LoVo (cell line): ENCODE results near the gene TXNL1.
"Not testable (repeated sequence)": the region's sequence is repeated elsewhere in the genome, so short reads cannot be mapped to it uniquely, and the experiment has no call there.

ENCODE experiments used
- DNase-seq: peaks from one replicate; pipeline ENCODE4 v3.0.0-alpha.2; 2016; ENCODE audit warnings: low spot score

Gene TXNL1

GRCh38 chr18:56638232-56639103, at the start of gene TXNL1:
TXNL1 (minus strand) TSS chr18:56638592; CDS start chr18:56638440, 152 bp downstream.
- peak; percentile 99 for DNase-seq

- no peak for DNase-seq
Observed at GRCh38 chr18:56684277-56684676, 45.9 kb upstream of the TXNL1 start.

DNA sequence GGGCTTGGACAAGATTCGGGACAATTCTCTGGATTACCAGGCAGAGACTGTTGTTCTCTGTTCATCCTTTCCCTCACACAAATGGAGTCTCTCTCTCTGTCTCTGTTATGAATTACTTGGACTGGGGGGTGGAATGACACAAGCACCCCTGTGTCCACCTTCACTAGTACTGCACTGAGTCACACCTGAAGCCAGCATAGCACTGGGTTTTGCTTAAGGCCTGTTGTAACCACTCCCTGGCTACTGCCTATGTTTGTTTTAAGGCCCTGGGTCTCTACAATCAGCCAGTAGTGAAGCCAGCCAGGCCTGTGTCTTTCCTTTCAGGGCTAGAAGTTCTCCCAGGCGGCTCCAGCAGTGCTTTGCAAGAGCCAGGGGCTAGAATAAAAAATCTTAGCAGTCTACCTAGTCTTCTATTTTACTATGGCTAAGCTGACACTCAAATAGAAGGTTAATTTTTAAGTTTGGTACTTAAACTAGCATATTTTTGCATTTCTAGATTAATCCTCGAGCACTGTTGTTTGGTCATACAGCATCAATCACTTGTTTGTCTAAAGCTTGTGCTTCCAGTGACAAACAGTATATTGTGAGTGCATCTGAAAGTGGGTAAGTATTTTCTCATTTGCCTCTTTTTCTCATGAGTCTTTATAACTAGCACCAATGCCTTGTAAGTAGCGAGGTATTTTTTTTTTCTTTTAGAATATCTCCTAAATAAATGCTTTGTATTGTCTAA, 40.6 kb upstream of the TXNL1 start:
- DNase-seq = no peak

- DNase-seq = no peak
Observed at GRCh38 chr18:56676639-56677038, 38.2 kb upstream of the TXNL1 start.

- DNase-seq = no peak
Observed at GRCh38 chr18:56672981-56673380, 34.6 kb upstream of the TXNL1 start.

GRCh38 chr18:56672391-56672790, 34.0 kb upstream of the TXNL1 start:
- DNase-seq = no peak

- no peak for DNase-seq
Observed at GRCh38 chr18:56662902-56663301, 24.5 kb upstream of the TXNL1 start.

DNA sequence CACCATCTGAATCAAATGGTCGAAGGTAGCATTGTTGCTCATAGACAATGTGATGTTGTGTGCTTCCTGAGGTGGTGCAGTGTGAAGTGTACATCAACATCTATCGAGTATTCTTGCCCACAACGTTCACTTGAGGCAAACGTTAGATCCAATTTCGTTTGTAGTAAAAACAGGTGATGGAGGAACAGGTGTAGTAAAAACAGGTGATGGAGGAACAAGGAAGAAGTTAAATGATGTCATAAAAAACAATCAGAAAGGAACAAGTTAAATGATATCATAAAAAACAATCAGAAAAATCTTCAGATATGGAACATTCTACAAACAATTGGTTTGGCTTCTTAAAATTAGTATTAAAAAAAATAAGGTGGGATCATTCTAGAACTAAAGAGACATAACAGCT, 24.1 kb upstream of the TXNL1 start:
- DNase-seq = no peak

DNA sequence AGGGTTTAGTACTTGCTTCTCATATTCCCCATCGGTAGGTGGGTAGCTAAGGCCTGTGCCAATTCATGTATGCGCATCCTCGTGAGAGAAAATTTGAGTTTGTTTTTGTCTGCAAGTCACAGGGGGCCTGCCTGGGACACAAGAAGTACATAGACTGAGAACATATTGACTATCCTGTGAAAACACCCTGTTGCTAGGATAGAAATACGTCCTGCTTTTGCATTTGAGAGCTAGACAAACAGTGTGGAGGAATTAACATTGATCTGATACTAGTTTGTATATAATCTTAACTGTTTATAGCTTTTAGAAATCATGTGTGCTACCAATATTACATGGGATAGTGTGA, 23.6 kb upstream of the TXNL1 start:
- no peak for DNase-seq

DNA sequence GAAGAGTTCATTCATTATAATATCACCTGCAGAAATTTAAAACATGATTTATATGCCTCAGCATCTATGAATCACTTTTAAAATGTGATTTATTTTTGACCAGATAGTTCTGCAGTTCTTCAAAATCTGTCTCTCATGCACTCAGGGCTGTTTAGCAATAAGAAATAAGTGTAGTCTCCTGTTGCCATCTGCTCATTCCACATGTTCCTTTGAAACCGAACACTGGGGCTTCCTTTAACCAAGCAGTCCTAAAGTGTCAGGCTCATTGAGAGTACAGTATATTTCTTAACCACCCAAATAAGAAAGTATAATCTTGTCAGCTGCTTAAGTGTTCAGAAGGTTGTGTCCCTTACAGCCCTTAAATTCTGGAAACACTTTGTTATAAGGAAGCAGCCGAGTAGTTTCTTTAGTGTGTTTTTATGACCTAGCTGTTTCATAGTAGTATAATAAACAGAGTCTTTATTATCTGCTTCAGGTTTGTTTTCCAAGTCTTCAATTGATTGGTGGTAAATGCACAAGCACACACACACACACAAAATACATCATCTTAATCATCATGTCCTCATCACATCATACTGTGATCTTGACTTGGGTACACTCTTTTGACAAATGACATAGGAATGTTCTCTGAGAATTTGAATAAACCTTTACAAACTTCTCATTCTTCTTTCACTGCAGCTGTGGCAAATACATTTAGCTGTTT, 23.1 kb upstream of the TXNL1 start:
- DNase-seq = no peak

- DNase-seq = no peak
Observed at GRCh38 chr18:56660655-56661054, 22.3 kb upstream of the TXNL1 start.

DNA sequence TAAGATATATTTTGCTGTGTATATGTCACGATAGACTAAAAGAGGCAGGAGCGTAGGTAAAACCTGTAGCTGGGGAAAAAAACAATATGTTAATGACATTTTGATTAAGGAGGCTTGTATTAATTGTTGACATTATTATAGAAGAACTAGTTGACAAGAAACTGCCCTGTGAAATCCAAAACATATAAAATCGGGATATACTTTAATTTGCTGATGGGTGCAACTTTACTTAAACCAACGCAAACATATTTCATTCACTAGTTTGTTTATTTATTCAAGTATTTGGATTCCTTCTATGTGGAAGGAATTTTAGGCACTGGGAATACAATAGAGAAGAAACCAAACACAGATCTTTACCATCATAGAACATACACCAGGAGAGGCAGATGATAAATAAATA, 20.7 kb upstream of the TXNL1 start:
- no peak for DNase-seq

GRCh38 chr18:56658261-56658660, 19.9 kb upstream of the TXNL1 start:
- DNase-seq = no peak

- not testable (repeated sequence) for DNase-seq
Observed at GRCh38 chr18:56654280-56654679, 15.9 kb upstream of the TXNL1 start.

DNA sequence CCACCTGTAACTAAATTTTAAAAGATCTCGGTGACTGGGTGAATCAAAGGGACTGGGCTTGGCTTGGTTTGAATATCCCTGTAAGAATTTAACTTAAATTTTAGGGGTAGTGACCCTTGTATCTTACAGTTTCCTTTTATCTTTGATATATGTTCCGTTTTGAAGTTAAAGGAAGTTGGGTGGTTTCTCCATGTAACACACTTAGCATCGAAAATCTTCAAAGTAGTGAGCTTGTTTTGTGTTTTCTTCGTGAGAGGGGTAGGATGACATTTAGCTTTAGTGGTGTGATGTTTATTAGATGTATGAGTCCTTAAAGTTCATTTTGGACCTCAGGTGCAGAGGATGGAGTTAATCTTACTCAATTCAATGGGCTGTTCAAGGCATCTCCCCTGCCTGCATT, 14.4 kb upstream of the TXNL1 start:
- DNase-seq = no peak

DNA sequence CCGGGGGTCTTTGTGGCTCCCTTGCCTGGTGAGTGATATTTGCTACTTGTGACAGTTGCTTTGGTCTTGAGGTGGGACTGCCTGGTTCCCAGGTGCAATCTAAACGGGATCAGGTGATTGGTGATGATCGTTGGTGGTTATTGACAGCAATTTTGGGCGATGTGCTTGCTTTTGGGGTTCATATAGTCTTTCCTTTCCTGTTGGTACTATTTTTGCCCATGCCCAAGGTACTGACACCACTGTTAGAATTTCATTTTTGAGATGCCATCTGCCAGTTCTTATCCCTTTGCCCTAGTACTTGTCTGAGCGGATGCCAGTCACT, 13.3 kb upstream of the TXNL1 start:
- DNase-seq = no peak

DNA sequence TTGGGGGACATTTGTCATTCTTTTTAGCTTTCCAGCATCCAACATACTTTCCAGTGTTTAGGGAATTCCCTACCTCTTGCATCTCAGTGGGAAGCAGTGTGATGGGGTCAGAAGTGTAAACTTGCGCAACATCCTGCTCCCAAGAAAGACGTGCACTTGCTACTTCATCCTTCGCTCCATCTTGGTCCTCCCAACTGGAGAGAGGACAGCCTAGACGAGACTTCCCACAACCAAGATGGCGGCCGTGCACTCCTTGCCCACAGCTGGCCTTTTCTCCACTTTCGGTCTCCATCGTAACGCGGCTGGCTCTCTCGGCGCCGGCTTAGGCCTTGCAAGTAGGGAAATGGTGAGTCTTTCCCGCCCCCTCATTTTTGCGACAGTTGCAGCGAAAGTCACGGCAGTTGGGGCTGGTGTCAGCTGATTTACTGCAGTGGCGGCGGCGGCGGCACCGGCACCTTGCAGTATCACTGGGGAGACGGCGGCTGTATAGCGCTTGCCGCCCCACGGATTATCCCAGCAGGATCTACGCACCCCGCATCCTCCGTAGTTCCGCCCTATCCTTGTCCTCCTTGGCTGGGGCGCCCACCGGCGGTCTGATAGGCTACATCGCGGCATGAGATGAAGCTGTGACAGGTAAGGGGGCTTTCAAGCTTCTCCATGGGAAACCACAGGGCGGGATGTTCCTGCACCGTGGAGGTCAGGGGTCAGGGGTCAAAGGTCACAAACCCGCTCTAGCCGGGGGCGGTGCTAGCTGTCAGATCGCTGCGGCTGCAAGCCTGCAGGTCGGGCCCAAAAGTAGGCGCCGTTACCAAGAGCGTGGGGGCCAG, 12.8 kb upstream of the TXNL1 start, which contains the start of gene WDR7:
Gene WDR7, plus strand, starts transcription at position 416 of the 827 bp plus-strand sequence. CDS start 21,157 bp downstream, outside the sequence.
- DNase-seq = peak; percentile 94

DNA sequence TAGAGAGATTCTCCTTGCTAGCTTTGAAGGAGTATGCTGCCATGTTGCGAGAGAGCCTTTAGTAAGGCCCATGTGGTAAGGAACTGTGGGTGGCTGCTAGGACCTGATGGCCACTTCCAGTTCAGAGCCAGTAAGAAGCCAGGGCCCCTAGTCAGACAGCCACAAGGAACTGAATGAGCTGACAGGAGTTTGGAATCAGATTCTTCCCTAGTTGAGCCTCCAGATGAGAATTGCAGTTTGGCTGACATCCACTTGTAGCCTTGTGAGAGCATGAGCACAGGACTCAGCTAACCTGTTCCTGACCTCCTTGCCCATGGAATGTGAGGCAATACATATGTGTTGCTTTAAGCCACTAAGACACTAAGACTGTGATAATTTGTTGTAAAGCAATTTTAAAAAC, 11.6 kb upstream of the TXNL1 start:
- DNase-seq = no peak

GRCh38 chr18:56647951-56648893, 9.8 kb upstream of the TXNL1 start:
- DNase-seq = no peak

DNA sequence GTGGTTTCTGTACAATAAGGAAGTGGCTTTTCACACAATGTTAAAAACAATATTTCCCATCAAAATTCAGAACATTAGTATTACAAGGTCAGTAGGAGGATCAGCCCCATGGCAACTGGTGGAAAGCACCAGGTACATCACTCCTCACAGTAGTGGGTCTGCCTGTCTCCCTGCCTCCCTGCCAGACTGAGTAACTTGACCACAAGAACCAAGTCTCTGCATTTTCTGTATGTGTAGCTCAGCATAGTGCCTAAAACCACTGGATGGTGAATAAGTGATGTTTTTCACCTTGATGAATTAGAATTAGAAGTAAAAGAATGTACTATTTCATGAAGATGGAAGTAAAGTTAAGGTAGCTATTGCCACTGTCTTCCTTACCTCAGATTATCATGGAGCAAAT, 8.7 kb upstream of the TXNL1 start:
- DNase-seq = no peak
